MM.1S (cell line): ENCODE results near the gene NTRK1.

Experiments used
- CTCF ChIP-seq: fragments of 300-600 bp; sonication (generic); IDR thresholded peaks from 2 replicates; pipeline ENCODE4 v1.5.1; 2016; ENCODE audit warnings: antibody characterized with exemption, low read length, mixed read lengths
- EZH2 ChIP-seq: fragments of 300-600 bp; sonication (generic); optimal IDR thresholded peaks from 2 replicates; pipeline ENCODE3; 2017; ENCODE audit warnings: low read depth, mild to moderate bottlenecking, antibody characterized with exemption, low read length, mixed read lengths
- EZH2phosphoT487 ChIP-seq: fragments of 300-600 bp; sonication (generic); IDR thresholded peaks from 2 replicates; pipeline ENCODE4 v1.6.1; 2018; ENCODE audit warnings: antibody characterized with exemption, low read length

GRCh38 chr1:156839426-156840109 lies 21.1 kb upstream of the NTRK1 start:
- TF ChIP-seq CTCF (no peak), EZH2phosphoT487 (no peak), EZH2 (no peak)
